ENCODE data around the gene CFAP97.
"Not testable (repeated sequence)": the region's sequence is repeated elsewhere in the genome, so short reads cannot be mapped to it uniquely, and the experiment has no call there.

The CFAP97 gene

DNA sequence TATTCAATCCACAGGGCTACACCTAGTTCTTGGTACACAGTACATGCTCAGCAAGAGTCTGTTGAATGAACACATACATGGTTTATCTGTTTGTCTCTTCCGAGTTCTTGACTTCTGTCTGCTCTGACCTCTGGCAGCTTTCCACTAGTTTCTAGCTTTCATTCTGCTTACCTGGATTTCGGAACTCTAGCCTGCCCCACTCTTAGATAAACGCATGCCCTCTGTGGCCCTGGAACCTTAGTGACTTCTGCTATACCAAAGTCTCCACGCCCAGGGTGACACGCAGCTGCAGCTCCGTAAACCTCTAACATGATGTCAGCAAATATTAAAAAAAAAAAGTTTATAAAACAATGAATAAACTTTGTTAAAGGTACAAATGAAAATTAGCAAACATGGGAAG lies 62.0 kb downstream of the CFAP97 start:
- no peak for DNase-seq (ENCODE audit: low spot score)

DNA sequence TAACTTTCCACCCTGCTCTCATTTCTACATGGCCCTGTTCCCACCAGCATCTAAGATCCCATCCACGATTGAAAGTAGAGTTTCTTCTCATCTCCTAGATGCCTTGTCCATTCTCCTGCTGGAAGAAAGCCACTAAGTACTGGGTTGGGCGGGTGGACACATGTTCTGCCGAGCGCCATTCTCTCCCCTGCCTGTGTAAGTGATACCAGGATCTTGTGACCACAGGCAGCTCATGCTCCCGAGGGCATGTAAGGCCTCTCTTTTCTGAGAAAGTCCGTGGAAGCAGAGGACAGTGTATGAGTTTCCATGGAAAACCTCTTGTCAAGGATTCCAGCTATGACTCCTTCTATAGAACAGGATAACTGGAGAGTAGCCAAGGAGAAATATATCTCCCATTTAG lies 64.1 kb downstream of the CFAP97 start:
- no peak for DNase-seq (ENCODE audit: low spot score)

DNA sequence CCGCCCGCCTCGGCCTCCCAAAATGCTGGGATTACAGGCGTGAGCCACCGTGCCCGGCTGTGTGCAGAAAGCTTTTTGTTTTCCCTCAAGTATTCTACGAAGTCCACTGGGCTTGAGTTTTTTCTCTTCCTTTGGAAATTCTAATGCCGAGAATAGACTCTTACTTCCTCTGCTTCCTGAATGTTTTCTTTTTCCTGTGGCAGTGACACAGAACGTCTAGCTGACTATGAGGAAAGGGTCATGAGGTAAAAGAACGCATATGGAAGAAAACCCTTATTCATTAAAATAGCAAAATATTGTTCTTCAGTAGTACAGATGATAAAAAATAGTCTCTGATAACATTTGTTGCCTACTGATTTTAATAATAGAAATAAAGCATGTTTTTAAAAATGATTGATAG lies 65.6 kb downstream of the CFAP97 start:
- no peak for DNase-seq (ENCODE audit: low spot score)

DNA sequence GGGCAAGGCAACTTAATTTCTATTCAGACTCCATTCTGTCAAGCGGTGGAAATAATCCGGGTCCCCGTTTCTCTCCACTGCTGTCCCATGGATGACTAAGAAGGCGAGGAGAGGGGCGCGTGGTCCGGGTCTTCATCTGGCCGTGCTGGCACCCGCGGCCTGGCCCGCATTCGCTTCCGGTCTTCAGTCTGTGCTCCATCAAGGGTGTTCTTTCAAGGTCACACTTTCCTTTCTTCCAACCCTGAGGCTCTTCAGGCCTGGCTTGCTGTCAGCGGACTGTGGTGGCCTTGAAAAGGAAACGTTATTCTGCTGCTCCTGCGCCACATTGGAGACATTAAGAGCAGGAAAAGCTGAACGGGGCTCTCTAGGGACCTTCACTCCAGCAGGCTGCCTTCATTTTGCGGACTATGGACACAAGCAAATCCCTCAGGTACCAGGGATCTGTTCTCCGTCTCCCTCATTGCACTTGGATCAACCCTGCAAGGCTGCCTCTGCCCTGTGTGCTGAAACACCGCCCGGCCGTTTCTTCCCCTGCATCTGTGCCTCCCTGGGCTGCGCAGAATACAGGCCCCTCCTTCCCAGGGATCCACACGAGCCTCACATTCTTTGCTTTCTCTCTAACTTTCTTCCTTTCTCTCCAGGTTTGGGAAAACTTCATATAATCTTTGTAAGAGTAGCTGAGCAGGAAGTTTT lies 66.4 kb downstream of the CFAP97 start:
- DNase-seq (ENCODE audit: low spot score): no peak

DNA sequence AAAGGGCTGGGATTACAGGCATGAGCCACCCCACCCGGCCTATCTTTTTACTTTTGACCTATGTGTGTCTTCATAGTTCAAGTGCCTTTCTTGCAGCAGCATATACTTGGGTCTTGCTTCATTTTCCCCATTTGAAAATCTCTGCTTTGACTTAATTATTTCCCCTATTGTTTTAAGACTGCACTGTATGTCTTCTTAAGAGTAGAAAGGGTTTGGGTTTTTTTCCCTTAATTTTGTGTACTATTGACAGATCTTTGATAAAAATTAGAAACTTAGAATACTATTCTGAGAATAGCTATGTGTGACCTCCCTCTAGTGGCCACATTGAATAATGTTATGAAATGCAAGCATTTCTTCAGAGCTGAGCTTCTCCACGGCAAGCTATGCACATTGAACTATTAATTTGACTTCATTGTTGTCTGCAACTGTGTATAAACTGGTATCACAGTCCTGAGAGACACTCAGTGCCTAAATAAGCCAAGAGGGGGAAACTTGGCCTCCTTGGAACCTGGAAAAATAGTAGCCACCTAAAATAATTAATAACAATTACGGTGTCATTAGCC lies 69.4 kb downstream of the CFAP97 start:
- DNase-seq (ENCODE audit: low spot score): peak; percentile 22

DNA sequence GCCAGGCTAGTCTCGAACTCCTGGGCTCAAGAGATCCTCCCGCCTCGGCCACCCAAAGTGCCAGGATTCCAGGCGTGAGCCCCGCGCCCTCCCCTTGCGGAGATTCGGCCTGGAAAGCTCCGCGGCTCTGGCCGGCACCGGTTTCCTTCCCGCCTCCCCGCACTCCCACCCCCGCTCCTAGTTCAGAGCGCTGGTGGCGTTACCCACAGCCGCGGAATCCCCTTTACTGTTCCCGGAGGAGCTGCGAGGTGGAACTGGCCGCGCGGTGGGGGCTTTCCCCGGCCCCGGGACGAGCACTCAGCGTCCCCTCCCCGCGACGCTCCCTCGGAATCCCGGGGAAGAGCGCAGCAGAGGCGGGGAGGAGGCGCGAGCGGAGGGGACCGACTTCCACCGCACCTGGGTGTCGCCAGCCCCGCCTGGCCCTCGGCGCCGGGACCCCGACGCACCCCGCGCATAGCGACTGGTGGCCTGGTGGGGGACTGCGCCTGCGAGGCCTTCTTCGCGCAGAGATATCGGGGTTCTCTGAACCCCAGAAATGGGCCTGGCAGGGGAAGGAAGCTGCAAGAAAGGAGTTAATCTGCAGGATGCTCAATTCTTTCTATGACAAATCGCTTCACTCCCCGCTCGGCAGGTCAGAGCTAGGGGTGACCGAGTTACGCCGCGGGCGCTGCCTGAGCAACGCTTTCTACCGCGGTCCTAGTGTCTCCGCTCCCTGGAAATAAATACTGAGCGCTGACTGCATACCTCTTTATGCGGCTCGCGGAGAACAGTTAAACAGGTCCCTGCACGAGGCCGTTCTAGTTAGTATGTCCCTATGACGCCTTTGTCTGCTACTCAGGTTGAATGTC lies 75.3 kb downstream of the CFAP97 start:
- DNase-seq (ENCODE audit: low spot score): no peak

DNA sequence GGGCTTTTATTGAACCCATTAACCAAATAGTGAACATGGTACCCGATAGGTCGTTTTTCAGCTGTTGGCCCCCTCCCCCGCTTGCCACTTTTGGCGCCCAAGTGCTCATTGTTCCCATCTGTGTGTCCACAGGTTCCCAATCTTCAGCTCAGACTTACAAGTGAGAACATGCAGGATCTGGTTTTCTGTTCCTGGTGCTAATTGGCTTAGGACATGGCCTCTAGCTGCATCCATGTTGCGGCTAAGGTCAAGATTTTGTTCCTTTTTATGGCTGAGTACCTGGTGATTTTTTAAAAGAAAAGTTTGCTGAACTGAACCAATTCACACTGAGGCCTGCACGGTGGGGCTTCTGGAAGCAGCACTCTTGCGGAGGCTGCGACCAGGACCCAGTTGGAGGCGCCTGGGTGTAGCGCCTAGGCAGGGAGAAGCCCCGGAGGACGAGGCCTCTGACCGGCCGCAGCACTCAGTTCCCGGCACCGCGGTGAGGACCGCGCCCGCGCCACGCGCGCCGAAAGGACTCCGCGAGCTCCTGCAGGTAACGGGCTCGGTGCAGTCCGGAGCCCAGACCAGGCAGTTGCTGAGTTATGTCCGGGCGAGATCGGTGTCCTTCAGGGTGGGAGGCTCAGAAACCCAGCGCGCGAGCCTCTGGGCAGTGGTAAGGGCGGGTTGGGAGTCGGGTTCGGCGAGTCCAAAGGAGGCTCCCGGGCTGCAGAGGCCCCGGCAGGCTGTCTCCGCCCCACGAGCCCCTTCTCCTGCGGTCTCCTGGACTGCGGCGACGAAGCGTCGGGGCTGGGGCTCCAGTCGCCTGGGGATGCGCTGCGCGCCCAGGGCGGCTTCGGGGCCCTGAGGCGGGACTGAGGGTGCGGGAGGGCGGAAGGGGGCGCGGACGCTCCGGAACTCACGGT lies 76.5 kb downstream of the CFAP97 start:
- peak; percentile 31 for DNase-seq (ENCODE audit: low spot score)

DNA sequence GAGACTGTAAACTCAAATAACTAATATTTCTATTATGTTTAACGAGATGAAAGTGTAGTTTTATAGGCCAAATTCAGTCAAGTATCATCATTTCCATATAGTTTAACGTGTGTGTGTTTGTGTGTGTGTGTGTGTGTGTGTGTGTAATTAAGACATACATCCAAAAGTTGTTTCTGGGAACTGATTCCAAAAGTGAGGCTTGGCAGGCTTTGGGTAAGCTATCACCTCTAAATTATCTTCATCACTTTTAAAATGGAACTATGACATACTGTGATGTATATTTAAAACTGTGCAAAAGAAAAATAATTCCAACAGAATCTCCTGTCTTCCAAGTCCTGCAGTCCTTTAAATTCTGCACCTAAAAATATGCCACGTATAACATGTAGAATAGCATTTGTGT lies 79.8 kb downstream of the CFAP97 start:
- no peak for DNase-seq (ENCODE audit: low spot score)

DNA sequence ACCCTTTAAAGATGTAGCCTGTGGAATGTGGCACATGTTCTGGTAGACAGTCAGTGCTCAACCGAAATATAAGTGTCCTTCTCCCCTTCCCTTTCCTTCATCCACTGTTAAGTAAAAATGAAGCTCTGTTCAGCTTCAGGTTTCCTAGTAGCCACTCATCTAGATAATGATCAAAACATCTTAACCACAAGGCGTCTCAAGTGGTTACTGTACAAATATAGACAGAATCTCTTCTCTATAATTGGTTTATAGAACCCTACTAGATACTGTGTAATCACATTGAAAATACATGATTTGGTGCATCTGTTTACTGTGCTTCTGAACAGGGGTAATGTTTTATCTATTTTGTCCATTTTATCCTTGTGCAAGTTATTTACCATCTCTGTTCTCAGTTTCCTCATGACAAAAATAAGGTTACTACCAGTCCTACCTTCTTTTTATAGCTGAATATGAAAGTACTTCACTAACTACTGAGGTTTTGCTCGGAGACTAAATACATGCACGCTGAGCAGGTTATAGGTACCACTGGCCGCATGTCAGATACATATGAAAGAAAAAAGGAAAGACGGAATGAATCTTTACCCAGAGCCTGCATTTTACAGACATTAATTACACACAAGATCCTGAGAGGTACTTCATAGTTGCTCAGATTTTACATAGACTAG lies 81.0 kb downstream of the CFAP97 start:
- no peak for DNase-seq (ENCODE audit: low spot score)

DNA sequence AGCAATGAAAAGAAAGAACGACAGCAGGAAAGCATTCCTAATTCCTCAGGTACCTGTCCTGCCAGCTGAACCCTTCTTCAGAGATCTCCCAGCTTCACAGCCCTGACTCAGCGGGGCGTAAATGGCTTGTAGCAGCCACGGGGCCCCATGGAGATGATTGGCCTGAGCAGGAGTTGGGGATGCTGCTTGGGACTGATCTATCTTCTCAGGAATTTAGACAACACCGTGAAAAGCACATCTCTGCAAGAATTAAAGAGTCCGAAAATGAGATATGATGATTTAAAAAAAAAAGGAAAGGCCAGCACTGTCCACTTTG lies 83.2 kb downstream of the CFAP97 start:
- DNase-seq (ENCODE audit: low spot score): no peak

DNA sequence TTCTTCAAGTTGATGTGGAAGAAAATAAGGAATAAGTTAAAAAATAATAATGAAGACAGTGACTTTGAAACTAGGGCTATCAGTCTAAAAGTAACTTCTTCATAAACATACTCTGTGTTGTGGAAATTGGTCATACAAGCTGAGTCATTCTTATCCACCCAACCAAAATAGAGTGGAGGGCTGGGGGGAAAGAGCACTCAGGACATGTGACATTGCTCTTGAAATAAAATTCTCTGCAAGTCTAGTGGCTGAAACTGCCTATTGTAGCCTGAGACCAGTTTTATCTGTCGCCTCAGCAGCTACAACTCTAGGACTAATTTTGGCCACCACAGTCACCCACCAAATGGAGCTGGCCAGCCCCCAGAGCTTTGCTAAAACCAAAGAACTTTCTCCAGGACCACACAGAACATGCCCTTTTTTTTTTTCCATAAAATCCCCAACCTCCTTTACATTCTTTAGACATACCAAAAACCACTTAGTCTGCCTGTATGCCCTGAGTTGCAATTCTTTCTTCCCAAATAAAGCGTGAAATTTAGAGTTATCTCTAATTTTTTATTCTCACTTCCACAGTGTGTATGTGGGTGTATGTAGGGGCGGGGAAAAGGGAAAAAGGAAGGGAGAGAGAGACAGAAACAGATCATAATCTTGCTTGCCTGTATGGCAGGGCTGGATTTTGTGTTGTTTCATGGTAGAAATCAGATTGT lies 83.7 kb downstream of the CFAP97 start:
- no peak for DNase-seq (ENCODE audit: low spot score)

DNA sequence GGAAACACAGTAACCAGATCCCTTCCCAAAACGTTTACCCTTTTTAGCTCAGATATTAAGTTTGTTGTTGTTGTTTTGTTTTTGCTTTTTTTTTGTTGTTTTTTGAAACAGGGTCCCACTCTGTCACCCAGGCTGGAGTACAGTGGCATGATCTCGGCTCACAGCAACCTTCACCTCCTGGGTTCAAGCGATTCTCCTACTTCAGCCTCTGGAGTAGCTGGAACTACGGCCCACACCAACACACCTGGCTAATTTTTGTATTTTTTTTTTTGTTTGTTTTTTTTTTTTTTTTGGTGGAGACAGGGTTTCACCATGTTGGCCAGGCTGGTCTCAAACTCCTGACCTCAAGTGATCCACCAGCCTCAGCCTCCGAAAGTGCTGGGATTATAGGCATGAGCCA lies 84.3 kb downstream of the CFAP97 start:
- DNase-seq (ENCODE audit: low spot score): not testable (repeated sequence)

DNA sequence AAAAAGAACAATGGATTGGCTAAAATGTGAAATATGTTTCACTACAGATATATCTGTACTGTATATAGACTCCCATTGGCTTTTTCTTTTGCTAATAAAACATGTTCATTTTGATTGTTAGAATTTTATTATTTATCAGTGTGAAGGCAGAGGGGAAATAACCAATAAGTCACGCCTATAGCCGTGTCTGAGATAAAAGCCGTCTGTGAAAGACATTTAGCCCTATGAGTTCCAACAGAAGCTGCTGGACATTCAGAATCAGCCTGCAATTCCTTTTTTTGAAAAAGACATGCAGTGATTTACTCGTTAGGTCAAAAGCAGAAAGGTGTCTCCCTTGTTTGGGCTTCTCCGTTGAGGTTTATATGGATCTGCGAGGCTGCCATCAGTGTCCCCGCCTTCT lies 84.9 kb downstream of the CFAP97 start:
- DNase-seq (ENCODE audit: low spot score): no peak

DNA sequence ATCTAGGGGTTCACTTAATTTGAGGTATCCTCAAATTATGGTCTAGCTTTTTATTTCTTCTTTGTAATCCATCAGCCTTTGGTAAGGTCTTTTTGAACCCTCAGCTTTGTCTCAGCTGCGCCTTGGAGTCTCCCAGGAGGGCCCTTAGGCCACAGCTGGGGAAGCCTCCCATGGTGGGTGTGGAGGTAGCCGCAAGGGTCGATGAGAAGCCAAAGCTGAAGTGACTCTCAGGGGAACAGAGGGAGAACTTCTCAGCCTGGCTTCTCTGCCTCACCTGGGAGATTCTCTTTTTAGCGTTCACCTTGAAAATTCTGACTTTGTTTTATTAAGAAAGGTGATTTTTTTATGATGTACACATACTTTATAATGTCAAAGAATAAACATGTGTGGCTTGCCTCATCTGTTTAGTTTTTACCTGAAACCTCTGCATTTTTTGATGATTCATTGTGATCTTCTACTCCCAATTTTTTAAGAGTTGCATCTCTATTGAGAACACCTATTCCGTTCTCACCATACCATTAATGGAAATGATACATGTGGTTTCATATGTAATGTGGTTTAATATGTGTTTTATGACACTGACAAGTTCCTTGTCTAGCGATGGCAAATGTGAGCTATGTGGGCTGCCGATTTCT lies 86.4 kb downstream of the CFAP97 start:
- DNase-seq (ENCODE audit: low spot score): no peak

DNA sequence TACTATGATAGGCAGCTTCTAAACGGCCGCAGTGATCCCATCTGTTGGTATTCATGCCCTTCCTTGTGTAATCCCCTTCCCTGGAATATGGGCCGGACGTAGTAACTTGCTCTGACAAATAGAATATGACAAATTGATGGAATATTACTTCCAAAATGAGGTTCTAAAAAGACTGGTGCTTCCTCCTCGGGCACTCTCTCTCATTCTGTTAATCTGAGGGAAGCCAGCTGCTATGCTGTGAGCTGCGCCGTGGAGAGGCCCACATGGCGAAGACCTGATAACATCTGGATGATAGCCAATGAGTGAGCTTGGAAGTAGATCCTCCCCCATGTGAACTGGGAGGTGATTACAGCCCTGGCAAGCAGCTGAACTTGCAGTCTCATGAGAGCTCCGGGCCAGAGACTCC lies 88.0 kb downstream of the CFAP97 start:
- DNase-seq (ENCODE audit: low spot score): peak; percentile 25

DNA sequence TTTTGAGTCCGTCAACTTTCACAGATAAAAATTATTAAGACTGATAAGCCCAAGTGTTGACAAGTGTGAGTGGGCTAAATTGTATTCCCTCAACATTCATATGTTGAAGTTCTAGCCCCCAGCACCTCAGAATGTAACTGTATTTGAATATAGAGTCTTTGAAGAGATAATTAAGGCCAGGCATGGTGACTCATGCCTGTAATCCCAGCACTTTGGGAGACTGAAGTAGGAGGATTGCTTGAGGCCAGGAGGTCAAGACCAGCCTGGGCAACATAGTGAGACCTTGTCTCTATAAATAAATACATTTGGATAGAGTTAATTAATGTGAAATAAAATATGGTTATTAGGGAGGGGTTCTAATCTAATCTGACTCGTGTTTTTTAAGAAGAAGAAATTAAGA lies 90.5 kb downstream of the CFAP97 start:
- no peak for DNase-seq (ENCODE audit: low spot score)

DNA sequence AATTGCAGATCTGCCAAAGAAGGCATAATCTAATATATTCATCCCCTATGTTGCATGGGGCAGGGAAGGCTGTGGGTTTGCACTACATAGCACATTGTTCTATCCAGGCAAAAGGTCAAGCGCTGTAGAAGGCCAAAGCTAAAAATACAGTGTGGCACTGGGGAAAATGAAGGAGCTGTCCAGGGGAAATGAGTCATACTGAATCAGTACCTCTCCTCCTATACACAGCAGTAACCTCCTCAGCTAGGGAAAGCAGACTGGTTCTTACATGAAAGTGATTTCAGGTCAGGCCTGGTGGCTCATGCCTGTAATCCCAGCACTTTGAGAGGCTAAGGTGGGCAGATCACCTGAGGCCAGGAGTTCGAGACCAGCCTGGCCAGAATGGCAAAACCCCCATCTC lies 91.7 kb downstream of the CFAP97 start:
- DNase-seq (ENCODE audit: low spot score): no peak

DNA sequence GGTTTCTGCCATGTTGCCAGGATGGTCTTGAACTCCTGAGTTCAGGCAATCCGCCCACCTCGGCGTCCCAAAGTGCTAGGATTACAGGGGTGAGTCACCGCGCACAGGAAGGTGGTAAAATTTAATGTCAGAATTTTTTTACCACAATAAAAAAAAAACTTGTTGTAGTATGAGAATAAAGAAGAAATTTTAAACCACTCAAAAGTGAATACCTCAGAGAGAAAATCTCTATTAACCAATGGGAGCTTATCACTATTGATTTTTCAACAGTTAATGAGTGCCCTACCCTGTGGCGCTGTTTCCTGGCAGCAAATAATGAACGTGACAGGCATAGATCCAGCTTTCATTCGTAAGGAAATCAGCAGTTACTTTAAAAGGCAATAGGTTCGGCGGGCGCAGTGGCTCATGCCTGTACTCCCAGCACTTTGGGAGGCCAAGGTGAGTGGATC lies 93.4 kb downstream of the CFAP97 start:
- no peak for DNase-seq (ENCODE audit: low spot score)

DNA sequence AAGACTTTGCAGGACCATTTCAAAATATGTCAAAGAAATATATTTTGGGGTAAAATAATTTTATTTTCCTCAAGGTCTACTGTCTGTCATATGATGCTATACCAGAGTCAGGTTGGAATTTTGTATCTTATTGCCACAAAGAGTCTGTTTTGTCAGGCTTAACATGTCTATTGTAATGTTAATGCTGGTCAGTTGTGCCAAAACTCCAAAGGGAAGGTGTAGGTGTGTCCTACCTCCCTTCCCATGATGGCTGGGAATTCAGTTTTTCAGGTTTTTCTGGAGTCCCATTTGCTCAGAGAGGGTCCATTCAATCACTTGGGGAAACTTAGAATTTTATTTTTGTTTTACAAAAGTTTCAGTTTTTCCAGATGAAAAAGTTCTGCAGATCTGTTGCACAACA lies 94.1 kb downstream of the CFAP97 start:
- no peak for DNase-seq (ENCODE audit: low spot score)

Data from HuH-7.5 (cell line).